GM23338 (cell line): Measurements from ENCODE around the gene TXLNG. TPM values are rescaled to one million over a fixed set of nuclear protein-coding genes. Genes with fewer than 3 reads are reported as not detected.

Source experiments
- ATAC-seq: fragments of 200-7000 bp; cut with Tn5 transposase; 3 replicates; pipeline ENCODE4 v1.9.1; 2020
- DNase-seq: peaks from one replicate; pipeline ENCODE4 v3.0.0-alpha.2; 2015; ENCODE audit warnings: low spot score
- H2AFZ ChIP-seq: fragments of 200-600 bp; sonication (generic); 2 replicates; pipeline ENCODE4 v1.8.0; 2016; ENCODE audit warnings: antibody characterized with exemption, mild to moderate bottlenecking, moderate library complexity
- H3F3A ChIP-seq: fragments of 200-600 bp; sonication (generic); replicated peaks from 2 replicates; pipeline ENCODE4 v1.8.0; 2017; ENCODE audit warnings: antibody characterized with exemption, mixed run types, low read depth
- H3K27ac ChIP-seq: fragments of 200-600 bp; sonication (generic); 2 replicates; pipeline ENCODE4 v1.6.1; 2016; ENCODE audit warnings: low read depth
- H3K27me3 ChIP-seq: fragments of 200-600 bp; sonication (generic); 2 replicates; pipeline ENCODE4 v1.8.0; 2016; ENCODE audit warnings: mild to moderate bottlenecking, mixed run types, moderate library complexity; ENCODE audit not compliant: insufficient read depth
- H3K36me3 ChIP-seq: fragments of 200-600 bp; sonication (generic); 2 replicates; pipeline ENCODE4 v1.8.0; 2016; ENCODE audit warnings: mild to moderate bottlenecking; ENCODE audit not compliant: insufficient read depth
- H3K4me1 ChIP-seq: fragments of 200-600 bp; sonication (generic); 2 replicates; pipeline ENCODE4 v1.8.0; 2016; ENCODE audit warnings: mild to moderate bottlenecking, moderate library complexity; ENCODE audit not compliant: insufficient read depth
- H3K4me2 ChIP-seq: fragments of 200-600 bp; sonication (generic); 2 replicates; pipeline ENCODE4 v1.7.1; 2017; ENCODE audit warnings: mixed run types
- H3K4me3 ChIP-seq: fragments of 200-600 bp; sonication (generic); 2 replicates; pipeline ENCODE4 v1.6.1; 2016; ENCODE audit warnings: mixed run types
- H3K79me2 ChIP-seq: fragments of 200-600 bp; sonication (generic); replicated peaks from 2 replicates; pipeline ENCODE4 v1.8.0; 2017; ENCODE audit warnings: mild to moderate bottlenecking; ENCODE audit not compliant: insufficient read depth
- H3K9me2 ChIP-seq: fragments of 200-600 bp; sonication (generic); 2 replicates; pipeline ENCODE4 v1.8.0; 2017; ENCODE audit not compliant: insufficient read depth
- H4K20me1 ChIP-seq: fragments of 200-600 bp; sonication (generic); replicated peaks from 2 replicates; pipeline ENCODE4 v1.8.0; 2017; ENCODE audit warnings: mild to moderate bottlenecking; ENCODE audit not compliant: insufficient read depth
- H3K27ac Mint-ChIP-seq: 2 replicates; pipeline ENCODE4 v1.8.0; 2020; ENCODE audit warnings: inconsistent platforms, mild to moderate bottlenecking, moderate library complexity, mixed read lengths
- H3K27me3 Mint-ChIP-seq: 3 replicates; pipeline ENCODE4 v1.8.0; 2022; ENCODE audit warnings: low read depth, mild to moderate bottlenecking, moderate library complexity, mixed read lengths, inconsistent platforms; ENCODE audit not compliant: insufficient read depth, poor library complexity
- H3K36me3 Mint-ChIP-seq: 3 replicates; pipeline ENCODE4 v1.8.0; 2021; ENCODE audit warnings: low read depth, mild to moderate bottlenecking, inconsistent platforms, moderate library complexity, mixed read lengths
- H3K4me1 Mint-ChIP-seq: 3 replicates; pipeline ENCODE4 v1.8.0; 2020; ENCODE audit warnings: mild to moderate bottlenecking, inconsistent platforms, mixed read lengths
- H3K4me3 Mint-ChIP-seq: 3 replicates; pipeline ENCODE4 v1.8.0; 2021; ENCODE audit warnings: moderate library complexity, mild to moderate bottlenecking, inconsistent platforms, mixed read lengths
- H3K9me3 Mint-ChIP-seq: 3 replicates; pipeline ENCODE4 v1.8.0; 2020; ENCODE audit warnings: moderate library complexity, mild to moderate bottlenecking, inconsistent platforms, mixed read lengths
- CREB1 ChIP-seq: fragments of 250-450 bp; sonication (Bioruptor Pico); IDR thresholded peaks from 2 replicates; pipeline ENCODE4 v1.5.0; 2020; ENCODE audit warnings: low read depth, mild to moderate bottlenecking, moderate library complexity
- EZH2 ChIP-seq: fragments of 200-600 bp; sonication (generic); IDR thresholded peaks from one replicate; pipeline ENCODE4 v1.8.0; 2017; ENCODE audit warnings: antibody characterized with exemption, mild to moderate bottlenecking, low read depth; ENCODE audit not compliant: unreplicated experiment
- EZH2phosphoT487 ChIP-seq: fragments of 200-600 bp; sonication (generic); IDR thresholded peaks from one replicate; pipeline ENCODE4 v1.8.1; 2018; ENCODE audit warnings: antibody characterized with exemption; ENCODE audit not compliant: unreplicated experiment
- NANOG ChIP-seq: IDR thresholded peaks from 2 replicates; pipeline ENCODE4 v1.6.1; 2016; ENCODE audit warnings: antibody characterized with exemption, borderline replicate concordance
- POLR2AphosphoS5 ChIP-seq: IDR thresholded peaks from 2 replicates; pipeline ENCODE4 v1.6.1; 2016; ENCODE audit warnings: antibody characterized with exemption, low read depth
- STAT1 ChIP-seq: IDR thresholded peaks from one replicate; pipeline ENCODE4 v1.6.1; 2016; ENCODE audit warnings: antibody characterized with exemption; ENCODE audit not compliant: unreplicated experiment
- ZNF114 ChIP-seq: fragments of 250-450 bp; sonication (Bioruptor Pico); IDR thresholded peaks from 2 replicates; pipeline ENCODE4 v1.5.0; 2020; ENCODE audit warnings: mild to moderate bottlenecking, moderate library complexity
- ZNF331 ChIP-seq: fragments of 250-450 bp; sonication (Bioruptor Pico); IDR thresholded peaks from 2 replicates; pipeline ENCODE4 v1.5.0; 2020; ENCODE audit warnings: low read depth, mild to moderate bottlenecking, moderate library complexity
- polyA plus RNA-seq: library from polyadenylated mRNA; unstranded; fragments of >200 nt; fragmentation: Nextera tagmentation; extraction: Ambion mirVana; gene quantifications from 2 replicates; pipeline ENCODE4 v1.2.1, GENCODE V29; 2016
- total RNA-seq: library from RNA; depleted of rRNA; stranded (reverse); fragments of >200 nt; shearing (Covaris generic); gene quantifications from 2 replicates; pipeline ENCODE4 v1.2.3, GENCODE V29; 2014
- TF ChIP-seq, protein P1 (sequence below), 2 experiments: fragments of 200-600 bp in 1 of 2; sonication (generic) in 1 of 2; conservative IDR thresholded peaks; 2 replicates each; pipeline versions ENCODE4 v1.5.1 to v1.6.1; 2016 to 2017; ENCODE audit warnings: antibody characterized with exemption in 2 of 2, low read depth in 2 of 2, mild to moderate bottlenecking in 2 of 2, moderate library complexity in 1 of 2
- TF ChIP-seq, protein P2 (sequence below): IDR thresholded peaks from 2 replicates; pipeline ENCODE4 v1.6.1; 2016; ENCODE audit warnings: antibody characterized with exemption
- TF ChIP-seq, protein P3 (sequence below): IDR thresholded peaks from one replicate; pipeline ENCODE4 v1.6.1; 2018; ENCODE audit warnings: antibody characterized with exemption; ENCODE audit not compliant: unreplicated experiment
- TF ChIP-seq, protein P4 (sequence below): fragments of 250-450 bp; sonication (Bioruptor Pico); IDR thresholded peaks from 2 replicates; pipeline ENCODE4 v1.5.0; 2020; ENCODE audit warnings: mild to moderate bottlenecking, moderate library complexity

TXLNG gene
- total and polyA plus RNA-seq, 2 experiments from 2014 or later, result 45.3 to 48.4 TPM

DNA sequence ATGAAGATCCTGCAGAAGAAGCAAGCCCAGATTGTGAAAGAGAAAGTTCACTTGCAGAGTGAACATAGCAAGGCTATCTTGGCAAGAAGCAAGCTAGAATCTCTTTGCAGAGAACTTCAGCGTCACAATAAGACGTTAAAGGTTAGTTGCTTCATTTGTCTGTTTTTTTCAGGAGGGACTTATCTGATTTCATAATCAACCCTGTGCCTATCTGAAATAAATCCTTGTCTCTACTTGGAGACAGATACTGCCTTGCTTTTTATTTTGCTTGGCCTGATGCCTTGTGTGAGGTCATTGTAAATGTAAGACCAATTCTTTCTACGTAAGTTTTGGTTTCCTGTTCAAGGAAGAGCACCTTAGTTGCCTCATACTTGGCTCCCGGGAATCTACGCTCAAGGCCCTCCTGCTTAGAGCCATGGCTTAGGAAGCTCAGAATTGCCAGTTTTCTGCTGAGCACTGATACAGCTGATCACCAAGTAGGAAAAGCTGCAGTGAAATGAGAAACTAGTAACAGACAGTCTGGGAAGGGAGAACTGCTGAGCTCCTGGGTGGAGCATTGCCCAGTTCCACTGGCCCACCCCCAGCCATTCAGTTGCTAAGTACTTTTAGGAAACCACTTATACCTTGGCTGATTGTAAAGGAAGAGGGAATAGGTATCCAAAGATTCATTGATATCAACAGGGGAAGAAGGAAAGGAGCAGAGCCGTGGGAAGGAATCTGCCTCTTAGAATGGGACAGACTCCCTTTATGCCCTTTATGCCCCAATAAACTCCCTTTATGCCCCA is 42.0 kb downstream of the TXLNG start:
- Mint-ChIP-seq H3K36me3 (peaks cover 49% of the 10 kb centered on the region), H3K9me3 (no peaks in the 10 kb centered on the region), H3K4me1 (peaks cover 12% of the 10 kb centered on the region), H3K27me3 (peaks cover 1% of the 10 kb centered on the region), H3K4me3 (no peak overlapping the region), H3K27ac (peak overlapping the region; percentile 77)
- TF ChIP-seq EZH2phosphoT487, result no peak
- TF ChIP-seq, protein P1, sequence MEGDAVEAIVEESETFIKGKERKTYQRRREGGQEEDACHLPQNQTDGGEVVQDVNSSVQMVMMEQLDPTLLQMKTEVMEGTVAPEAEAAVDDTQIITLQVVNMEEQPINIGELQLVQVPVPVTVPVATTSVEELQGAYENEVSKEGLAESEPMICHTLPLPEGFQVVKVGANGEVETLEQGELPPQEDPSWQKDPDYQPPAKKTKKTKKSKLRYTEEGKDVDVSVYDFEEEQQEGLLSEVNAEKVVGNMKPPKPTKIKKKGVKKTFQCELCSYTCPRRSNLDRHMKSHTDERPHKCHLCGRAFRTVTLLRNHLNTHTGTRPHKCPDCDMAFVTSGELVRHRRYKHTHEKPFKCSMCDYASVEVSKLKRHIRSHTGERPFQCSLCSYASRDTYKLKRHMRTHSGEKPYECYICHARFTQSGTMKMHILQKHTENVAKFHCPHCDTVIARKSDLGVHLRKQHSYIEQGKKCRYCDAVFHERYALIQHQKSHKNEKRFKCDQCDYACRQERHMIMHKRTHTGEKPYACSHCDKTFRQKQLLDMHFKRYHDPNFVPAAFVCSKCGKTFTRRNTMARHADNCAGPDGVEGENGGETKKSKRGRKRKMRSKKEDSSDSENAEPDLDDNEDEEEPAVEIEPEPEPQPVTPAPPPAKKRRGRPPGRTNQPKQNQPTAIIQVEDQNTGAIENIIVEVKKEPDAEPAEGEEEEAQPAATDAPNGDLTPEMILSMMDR (conservative IDR thresholded peaks at IDR 0.05; ENCODE audit: low read depth in 2 of 2), result no peak
- no peak for TF ChIP-seq ZNF331 (CRISPR knock-in tag)
- TF ChIP-seq, protein P2, sequence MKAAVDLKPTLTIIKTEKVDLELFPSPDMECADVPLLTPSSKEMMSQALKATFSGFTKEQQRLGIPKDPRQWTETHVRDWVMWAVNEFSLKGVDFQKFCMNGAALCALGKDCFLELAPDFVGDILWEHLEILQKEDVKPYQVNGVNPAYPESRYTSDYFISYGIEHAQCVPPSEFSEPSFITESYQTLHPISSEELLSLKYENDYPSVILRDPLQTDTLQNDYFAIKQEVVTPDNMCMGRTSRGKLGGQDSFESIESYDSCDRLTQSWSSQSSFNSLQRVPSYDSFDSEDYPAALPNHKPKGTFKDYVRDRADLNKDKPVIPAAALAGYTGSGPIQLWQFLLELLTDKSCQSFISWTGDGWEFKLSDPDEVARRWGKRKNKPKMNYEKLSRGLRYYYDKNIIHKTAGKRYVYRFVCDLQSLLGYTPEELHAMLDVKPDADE, result no peak
- TF ChIP-seq POLR2AphosphoS5, result no peak
- TF ChIP-seq, protein P3, sequence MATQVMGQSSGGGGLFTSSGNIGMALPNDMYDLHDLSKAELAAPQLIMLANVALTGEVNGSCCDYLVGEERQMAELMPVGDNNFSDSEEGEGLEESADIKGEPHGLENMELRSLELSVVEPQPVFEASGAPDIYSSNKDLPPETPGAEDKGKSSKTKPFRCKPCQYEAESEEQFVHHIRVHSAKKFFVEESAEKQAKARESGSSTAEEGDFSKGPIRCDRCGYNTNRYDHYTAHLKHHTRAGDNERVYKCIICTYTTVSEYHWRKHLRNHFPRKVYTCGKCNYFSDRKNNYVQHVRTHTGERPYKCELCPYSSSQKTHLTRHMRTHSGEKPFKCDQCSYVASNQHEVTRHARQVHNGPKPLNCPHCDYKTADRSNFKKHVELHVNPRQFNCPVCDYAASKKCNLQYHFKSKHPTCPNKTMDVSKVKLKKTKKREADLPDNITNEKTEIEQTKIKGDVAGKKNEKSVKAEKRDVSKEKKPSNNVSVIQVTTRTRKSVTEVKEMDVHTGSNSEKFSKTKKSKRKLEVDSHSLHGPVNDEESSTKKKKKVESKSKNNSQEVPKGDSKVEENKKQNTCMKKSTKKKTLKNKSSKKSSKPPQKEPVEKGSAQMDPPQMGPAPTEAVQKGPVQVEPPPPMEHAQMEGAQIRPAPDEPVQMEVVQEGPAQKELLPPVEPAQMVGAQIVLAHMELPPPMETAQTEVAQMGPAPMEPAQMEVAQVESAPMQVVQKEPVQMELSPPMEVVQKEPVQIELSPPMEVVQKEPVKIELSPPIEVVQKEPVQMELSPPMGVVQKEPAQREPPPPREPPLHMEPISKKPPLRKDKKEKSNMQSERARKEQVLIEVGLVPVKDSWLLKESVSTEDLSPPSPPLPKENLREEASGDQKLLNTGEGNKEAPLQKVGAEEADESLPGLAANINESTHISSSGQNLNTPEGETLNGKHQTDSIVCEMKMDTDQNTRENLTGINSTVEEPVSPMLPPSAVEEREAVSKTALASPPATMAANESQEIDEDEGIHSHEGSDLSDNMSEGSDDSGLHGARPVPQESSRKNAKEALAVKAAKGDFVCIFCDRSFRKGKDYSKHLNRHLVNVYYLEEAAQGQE, result no peak
- no peak for TF ChIP-seq CREB1
- TF ChIP-seq STAT1, result no peak
- TF ChIP-seq, protein P4, sequence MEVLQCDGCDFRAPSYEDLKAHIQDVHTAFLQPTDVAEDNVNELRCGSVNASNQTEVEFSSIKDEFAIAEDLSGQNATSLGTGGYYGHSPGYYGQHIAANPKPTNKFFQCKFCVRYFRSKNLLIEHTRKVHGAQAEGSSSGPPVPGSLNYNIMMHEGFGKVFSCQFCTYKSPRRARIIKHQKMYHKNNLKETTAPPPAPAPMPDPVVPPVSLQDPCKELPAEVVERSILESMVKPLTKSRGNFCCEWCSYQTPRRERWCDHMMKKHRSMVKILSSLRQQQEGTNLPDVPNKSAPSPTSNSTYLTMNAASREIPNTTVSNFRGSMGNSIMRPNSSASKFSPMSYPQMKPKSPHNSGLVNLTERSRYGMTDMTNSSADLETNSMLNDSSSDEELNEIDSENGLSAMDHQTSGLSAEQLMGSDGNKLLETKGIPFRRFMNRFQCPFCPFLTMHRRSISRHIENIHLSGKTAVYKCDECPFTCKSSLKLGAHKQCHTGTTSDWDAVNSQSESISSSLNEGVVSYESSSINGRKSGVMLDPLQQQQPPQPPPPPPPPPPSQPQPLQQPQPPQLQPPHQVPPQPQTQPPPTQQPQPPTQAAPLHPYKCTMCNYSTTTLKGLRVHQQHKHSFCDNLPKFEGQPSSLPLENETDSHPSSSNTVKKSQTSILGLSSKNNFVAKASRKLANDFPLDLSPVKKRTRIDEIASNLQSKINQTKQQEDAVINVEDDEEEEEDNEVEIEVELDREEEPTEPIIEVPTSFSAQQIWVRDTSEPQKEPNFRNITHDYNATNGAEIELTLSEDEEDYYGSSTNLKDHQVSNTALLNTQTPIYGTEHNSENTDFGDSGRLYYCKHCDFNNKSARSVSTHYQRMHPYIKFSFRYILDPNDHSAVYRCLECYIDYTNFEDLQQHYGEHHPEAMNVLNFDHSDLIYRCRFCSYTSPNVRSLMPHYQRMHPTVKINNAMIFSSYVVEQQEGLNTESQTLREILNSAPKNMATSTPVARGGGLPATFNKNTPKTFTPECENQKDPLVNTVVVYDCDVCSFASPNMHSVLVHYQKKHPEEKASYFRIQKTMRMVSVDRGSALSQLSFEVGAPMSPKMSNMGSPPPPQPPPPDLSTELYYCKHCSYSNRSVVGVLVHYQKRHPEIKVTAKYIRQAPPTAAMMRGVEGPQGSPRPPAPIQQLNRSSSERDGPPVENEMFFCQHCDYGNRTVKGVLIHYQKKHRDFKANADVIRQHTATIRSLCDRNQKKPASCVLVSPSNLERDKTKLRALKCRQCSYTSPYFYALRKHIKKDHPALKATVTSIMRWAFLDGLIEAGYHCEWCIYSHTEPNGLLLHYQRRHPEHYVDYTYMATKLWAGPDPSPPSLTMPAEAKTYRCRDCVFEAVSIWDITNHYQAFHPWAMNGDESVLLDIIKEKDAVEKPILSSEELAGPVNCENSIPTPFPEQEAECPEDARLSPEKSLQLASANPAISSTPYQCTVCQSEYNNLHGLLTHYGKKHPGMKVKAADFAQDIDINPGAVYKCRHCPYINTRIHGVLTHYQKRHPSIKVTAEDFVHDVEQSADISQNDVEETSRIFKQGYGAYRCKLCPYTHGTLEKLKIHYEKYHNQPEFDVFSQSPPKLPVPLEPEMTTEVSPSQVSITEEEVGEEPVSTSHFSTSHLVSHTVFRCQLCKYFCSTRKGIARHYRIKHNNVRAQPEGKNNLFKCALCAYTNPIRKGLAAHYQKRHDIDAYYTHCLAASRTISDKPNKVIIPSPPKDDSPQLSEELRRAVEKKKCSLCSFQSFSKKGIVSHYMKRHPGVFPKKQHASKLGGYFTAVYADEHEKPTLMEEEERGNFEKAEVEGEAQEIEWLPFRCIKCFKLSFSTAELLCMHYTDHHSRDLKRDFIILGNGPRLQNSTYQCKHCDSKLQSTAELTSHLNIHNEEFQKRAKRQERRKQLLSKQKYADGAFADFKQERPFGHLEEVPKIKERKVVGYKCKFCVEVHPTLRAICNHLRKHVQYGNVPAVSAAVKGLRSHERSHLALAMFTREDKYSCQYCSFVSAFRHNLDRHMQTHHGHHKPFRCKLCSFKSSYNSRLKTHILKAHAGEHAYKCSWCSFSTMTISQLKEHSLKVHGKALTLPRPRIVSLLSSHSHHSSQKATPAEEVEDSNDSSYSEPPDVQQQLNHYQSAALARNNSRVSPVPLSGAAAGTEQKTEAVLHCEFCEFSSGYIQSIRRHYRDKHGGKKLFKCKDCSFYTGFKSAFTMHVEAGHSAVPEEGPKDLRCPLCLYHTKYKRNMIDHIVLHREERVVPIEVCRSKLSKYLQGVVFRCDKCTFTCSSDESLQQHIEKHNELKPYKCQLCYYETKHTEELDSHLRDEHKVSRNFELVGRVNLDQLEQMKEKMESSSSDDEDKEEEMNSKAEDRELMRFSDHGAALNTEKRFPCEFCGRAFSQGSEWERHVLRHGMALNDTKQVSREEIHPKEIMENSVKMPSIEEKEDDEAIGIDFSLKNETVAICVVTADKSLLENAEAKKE (CRISPR knock-in tag), result no peak
- no peak for TF ChIP-seq EZH2
- no peak for TF ChIP-seq NANOG
- no peak for TF ChIP-seq ZNF114 (CRISPR knock-in tag)
- Histone ChIP-seq H3F3A (no peaks in the 10 kb centered on the region), H4K20me1 (no peaks in the 10 kb centered on the region; the same call in 1 of the 2 replicates), H2AFZ (no peak overlapping the region), H3K4me2 (no peak overlapping the region), H3K4me1 (no peaks in the 10 kb centered on the region), H3K4me3 (no peak overlapping the region), H3K79me2 (0 out of 2 replicates have a peak, but pooled peaks cover 4% of the 10 kb centered on the region), H3K9me2 (no peaks in the 10 kb centered on the region), H3K36me3 (peaks cover 10% of the 10 kb centered on the region), H3K27me3 (no peaks in the 10 kb centered on the region), H3K27ac (peak overlapping the region; percentile 59; the same call in 1 of the 2 replicates)
- DNase-seq (no peak), ATAC-seq (peak; percentile 49; the same call in 2 of the 3 replicates)
